Type B pancreatic cell (in vitro differentiated cells): Measurements from ENCODE around the gene INS. TPM values are rescaled to one million over a fixed set of nuclear protein-coding genes. Genes with fewer than 3 reads are reported as not detected.

Experiments used
- DNase-seq: peaks from one replicate; pipeline ENCODE4 v3.0.0; 2021; ENCODE audit warnings: mixed read lengths; ENCODE audit not compliant: unreplicated experiment; ENCODE audit errors: extremely low spot score
- H3K27ac Mint-ChIP-seq: 2 replicates; pipeline ENCODE4 v1.8.0; 2021; ENCODE audit warnings: mild to moderate bottlenecking, mixed read lengths
- H3K27me3 Mint-ChIP-seq: 2 replicates; pipeline ENCODE4 v1.8.0; 2021; ENCODE audit warnings: mixed read lengths
- H3K36me3 Mint-ChIP-seq: 2 replicates; pipeline ENCODE4 v1.8.0; 2021; ENCODE audit warnings: mixed read lengths
- H3K4me1 Mint-ChIP-seq: one replicate; pipeline ENCODE4 v1.8.0; 2021; ENCODE audit warnings: mixed read lengths; ENCODE audit not compliant: unreplicated experiment
- H3K4me3 Mint-ChIP-seq: 2 replicates; pipeline ENCODE4 v1.8.0; 2021; ENCODE audit warnings: mild to moderate bottlenecking, mixed read lengths
- H3K9me3 Mint-ChIP-seq: 2 replicates; pipeline ENCODE4 v1.8.0; 2021; ENCODE audit warnings: mixed read lengths
- total RNA-seq: library from RNA; stranded (reverse); gene quantifications from 2 replicates; pipeline ENCODE4 v1.2.1, GENCODE V29; 2021; ENCODE audit warnings: low replicate concordance
- TF ChIP-seq, protein P1 (sequence below): fragments of 200-600 bp; sonication (generic); conservative IDR thresholded peaks from 2 replicates; pipeline ENCODE4 v1.5.0; 2021; ENCODE audit warnings: antibody characterized with exemption, mild to moderate bottlenecking

Gene INS
- total RNA-seq, 1 donor from 2014 or later: 1,584 TPM

DNA sequence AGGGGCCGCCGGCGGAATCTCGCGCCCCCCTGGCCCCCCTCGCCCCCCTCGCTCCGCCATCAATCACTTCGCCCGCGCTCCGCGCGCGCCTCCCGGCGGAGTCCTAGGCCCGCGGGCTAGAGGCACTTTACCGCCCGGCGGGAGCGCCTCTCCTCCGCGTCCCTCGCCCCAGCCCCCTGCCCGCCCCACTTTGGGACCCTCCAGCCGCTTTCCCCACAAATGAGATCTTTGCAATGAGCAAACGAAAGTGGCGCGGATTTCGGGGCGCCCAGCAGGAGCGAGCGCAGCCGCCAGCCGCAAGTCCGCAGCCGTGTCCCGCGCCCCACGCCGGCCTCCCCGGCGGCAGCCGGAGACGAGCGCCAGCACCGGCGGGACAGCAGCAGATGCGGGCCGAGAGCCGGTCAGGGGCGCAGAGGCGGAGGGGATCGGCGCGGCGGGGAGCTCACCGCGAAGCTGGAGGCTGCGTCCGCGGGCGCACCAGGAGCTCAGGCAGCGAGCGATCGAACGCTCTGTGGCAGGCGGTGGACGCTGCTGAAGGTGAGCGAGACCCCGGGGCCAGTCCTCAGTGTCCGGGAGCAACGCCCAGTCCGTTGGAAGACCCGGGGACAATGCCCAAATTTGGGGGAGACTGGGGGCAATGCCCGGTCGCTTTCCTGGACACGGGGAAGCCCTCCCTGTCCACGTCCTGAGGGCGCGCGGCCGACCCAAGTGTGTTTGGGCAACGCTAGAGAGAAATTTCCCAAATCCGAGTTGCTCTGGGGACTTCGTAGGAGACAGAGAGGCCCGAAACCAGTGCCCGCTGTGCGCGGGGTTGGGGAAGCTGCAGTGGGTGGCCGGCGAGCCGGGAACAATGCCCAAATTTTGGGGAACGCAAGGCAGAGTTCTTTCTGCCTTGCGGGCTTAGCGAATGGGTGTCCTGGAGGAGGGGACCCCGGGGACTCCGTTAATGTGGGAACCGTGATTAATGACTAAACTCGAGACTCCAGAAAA, 20.3 kb downstream of the INS start:
- peaks cover 9% of the 10 kb centered on the region for H3K4me1 Mint-ChIP-seq
- peak overlapping the region; percentile 95 for H3K27ac Mint-ChIP-seq
- H3K36me3 Mint-ChIP-seq: peaks cover 16% of the 10 kb centered on the region
- no peak for DNase-seq
- TF ChIP-seq, protein P1, sequence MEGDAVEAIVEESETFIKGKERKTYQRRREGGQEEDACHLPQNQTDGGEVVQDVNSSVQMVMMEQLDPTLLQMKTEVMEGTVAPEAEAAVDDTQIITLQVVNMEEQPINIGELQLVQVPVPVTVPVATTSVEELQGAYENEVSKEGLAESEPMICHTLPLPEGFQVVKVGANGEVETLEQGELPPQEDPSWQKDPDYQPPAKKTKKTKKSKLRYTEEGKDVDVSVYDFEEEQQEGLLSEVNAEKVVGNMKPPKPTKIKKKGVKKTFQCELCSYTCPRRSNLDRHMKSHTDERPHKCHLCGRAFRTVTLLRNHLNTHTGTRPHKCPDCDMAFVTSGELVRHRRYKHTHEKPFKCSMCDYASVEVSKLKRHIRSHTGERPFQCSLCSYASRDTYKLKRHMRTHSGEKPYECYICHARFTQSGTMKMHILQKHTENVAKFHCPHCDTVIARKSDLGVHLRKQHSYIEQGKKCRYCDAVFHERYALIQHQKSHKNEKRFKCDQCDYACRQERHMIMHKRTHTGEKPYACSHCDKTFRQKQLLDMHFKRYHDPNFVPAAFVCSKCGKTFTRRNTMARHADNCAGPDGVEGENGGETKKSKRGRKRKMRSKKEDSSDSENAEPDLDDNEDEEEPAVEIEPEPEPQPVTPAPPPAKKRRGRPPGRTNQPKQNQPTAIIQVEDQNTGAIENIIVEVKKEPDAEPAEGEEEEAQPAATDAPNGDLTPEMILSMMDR: no peak
- H3K27me3 Mint-ChIP-seq: peaks cover 62% of the 10 kb centered on the region
- peak overlapping the region; percentile 90 for H3K4me3 Mint-ChIP-seq
- no peaks in the 10 kb centered on the region for H3K9me3 Mint-ChIP-seq

DNA sequence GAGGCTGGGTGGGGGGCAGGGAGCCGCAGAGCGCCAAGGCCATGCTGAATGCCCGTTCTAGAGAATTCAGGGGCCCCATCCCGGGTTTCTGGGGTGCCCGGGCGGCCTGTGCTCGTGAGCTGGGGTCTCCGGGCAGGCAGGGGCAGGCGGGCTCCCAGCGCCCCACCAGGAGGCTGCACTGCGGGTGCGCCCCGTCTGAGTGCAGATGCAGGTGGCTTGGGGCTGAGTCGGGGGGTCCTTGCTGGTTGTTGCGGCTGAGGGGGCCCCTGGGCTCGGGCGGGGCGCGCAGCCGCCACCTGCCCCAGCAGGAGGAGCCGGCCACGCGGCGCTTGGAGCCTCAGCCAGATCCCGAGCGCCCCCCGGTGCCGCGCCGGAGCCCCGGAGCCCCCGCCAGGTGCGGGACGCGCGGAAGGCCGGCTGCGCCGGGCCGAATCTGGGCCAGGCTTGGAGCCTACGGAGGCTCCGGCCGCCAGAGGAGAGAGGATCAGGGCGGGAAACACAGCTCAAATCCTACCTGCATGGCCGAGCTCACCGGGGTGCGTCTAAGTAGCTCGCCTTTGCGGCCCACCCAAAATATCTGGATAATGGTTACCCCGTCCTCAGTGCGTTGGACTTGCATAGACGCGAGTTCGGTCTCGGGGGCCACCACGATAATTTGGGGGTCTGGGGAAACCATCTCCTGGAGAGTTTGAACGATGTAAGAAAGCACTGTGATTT, 21.2 kb downstream of the INS start:
- TF ChIP-seq, protein P1: no peak
- peak overlapping the region; percentile 86 for H3K4me3 Mint-ChIP-seq
- no peaks in the 10 kb centered on the region for H3K9me3 Mint-ChIP-seq
- H3K27me3 Mint-ChIP-seq: peaks cover 54% of the 10 kb centered on the region
- peaks cover 17% of the 10 kb centered on the region for H3K36me3 Mint-ChIP-seq
- H3K27ac Mint-ChIP-seq: peak overlapping the region; percentile 53
- H3K4me1 Mint-ChIP-seq: peaks cover 9% of the 10 kb centered on the region
- no peak for DNase-seq

DNA sequence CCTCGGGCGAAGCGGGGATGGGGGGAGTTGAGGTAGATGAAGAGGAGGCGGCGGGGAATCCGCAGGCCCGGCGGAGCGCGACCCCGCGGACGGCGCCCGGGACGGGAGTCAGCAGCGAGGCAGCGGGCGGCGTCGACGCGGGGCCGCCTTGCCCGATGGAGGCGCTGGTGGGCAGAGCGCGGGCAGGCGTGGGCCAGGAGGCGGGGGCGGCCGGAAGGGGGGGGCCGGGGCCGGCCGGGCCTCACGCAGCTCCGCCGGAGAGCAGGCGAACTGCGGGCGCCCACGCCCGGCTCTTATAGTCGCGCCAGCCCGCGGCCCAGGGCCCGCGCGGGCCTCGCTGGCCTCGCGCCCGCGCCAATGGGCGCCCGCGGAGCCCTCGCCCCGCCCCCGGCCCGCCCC, 21.9 kb downstream of the INS start, which contains the start of gene IGF2:
Gene IGF2, minus strand, starts transcription at position 267 of the 399 bp plus-strand sequence. CDS start 3,866 bp downstream, outside the sequence.
- Mint-ChIP-seq H3K27me3 (peaks cover 50% of the 10 kb centered on the region), H3K4me1 (peaks cover 9% of the 10 kb centered on the region), H3K36me3 (peaks cover 17% of the 10 kb centered on the region), H3K27ac (peak within 1 kb of the TSS; percentile 74), H3K9me3 (no peaks in the 10 kb centered on the region), H3K4me3 (peak within 1 kb of the TSS; percentile 89)
- TF ChIP-seq, protein P1: peak; percentile 15
- no peak for DNase-seq

DNA sequence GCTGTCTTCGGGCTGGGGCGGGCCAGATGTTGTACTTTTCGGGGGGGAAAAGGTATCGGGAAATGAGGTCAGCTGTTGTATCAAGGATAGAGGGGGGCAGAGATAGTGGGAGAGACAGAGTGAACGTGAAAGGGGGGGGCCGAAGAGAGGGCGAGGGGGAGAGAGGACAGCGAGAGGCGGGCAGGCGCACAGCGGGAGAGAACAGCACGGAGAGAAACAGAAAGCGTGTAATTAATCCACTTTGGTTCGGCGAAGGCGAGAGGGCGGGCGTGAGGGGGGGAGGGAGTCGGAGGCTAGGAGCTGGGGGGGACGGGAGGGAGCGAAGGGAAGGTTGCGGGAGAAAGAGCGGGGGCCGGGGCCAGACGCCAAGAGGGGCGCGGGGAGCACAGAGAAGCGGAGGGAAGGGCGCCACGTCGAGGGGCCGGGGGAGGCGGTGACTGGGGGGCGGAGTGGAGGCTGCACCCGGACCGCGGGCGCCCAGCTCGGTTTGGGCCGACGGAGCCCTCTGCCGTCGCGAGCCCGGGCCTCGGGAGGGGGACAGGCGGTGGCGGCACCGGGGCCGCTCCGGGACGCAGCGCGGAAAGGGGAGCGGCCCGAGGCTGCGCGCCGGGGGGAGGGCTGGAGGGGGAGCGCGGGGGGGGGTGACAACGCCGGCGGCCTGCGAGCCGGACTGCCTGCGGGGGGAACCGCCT, 22.4 kb downstream of the INS start:
- TF ChIP-seq, protein P1: no peak
- H3K27ac Mint-ChIP-seq: peak overlapping the region; percentile 74
- H3K4me1 Mint-ChIP-seq: peaks cover 9% of the 10 kb centered on the region
- DNase-seq: no peak
- peak overlapping the region; percentile 89 for H3K4me3 Mint-ChIP-seq
- peaks cover 48% of the 10 kb centered on the region for H3K27me3 Mint-ChIP-seq
- H3K36me3 Mint-ChIP-seq: peaks cover 17% of the 10 kb centered on the region
- no peaks in the 10 kb centered on the region for H3K9me3 Mint-ChIP-seq

DNA sequence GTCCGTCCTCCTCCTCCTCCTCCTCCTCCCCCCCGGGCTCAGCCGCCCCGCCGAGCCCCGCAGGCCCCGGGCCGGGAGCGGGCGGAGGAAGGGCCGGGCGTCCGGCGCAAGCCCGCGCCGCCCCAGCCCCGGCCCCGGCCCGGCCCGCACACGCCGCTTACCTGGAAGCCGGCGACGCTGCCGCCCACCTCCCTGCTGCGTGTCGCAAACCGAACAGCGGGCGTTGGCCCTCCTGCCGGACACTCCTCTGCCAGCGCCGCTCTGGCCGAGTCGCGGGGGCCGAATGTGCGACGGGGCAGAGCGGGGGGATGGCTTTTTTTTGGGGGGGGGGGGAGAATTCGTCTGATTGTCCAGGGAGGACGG, 23.0 kb downstream of the INS start:
- H3K36me3 Mint-ChIP-seq: peaks cover 16% of the 10 kb centered on the region
- H3K4me1 Mint-ChIP-seq: peaks cover 9% of the 10 kb centered on the region
- H3K27me3 Mint-ChIP-seq: peaks cover 45% of the 10 kb centered on the region
- H3K27ac Mint-ChIP-seq: peak overlapping the region; percentile 74
- H3K9me3 Mint-ChIP-seq: no peaks in the 10 kb centered on the region
- H3K4me3 Mint-ChIP-seq: peak overlapping the region; percentile 89
- TF ChIP-seq, protein P1: no peak
- no peak for DNase-seq
